ENCODE results near the gene LIME1. TPM values are rescaled to one million over a fixed set of nuclear protein-coding genes. Genes with fewer than 3 reads are reported as not detected.

LIME1 gene
- total RNA-seq, 2 experiments from 2014 or later, result 149 to 165 TPM

- Histone ChIP-seq H3K9me3 (ENCODE audit: control insufficient read depth in 1 of 2, insufficient read depth in 1 of 2, low read length in 2 of 2) (no peaks in the 10 kb centered on the region), H3K4me3 (ENCODE audit: low read length) (no peak overlapping the region), H3K36me3 (ENCODE audit: insufficient read depth, low read length) (peaks cover 34% of the 10 kb centered on the region), H3K4me1 (ENCODE audit: insufficient read depth, low read length) (peaks cover 60% of the 10 kb centered on the region), H3K27ac (ENCODE audit: low read depth in 1 of 2, low read length in 2 of 2) (no peak overlapping the region), H3K27me3 (ENCODE audit: control insufficient read depth in 1 of 2, insufficient read depth in 2 of 2, low read length in 2 of 2) (no peaks in the 10 kb centered on the region)
- Mint-ChIP-seq H3K36me3 (ENCODE audit: low read depth) (peaks cover 18% of the 10 kb centered on the region), H3K4me3 (no peak overlapping the region), H3K27ac (peak overlapping the region; percentile 24), H3K27me3 (no peaks in the 10 kb centered on the region), H3K4me1 (ENCODE audit: low read depth) (peaks cover 9% of the 10 kb centered on the region), H3K9me3 (no peaks in the 10 kb centered on the region)
- no peak for TF ChIP-seq CTCF (IDR thresholded peaks at IDR 0.05)
- intact Hi-C loops (cut with DNase I, micrococcal nuclease), result loop anchor here in 1 of 2 experiments (10.0 kb wide), 1 partner anchor 274 kb away; the partner anchor contains the start of gene SAMD10
- no peak for ATAC-seq (ENCODE audit: poor library complexity)
- ChIA-PET CTCF (no interaction called here), POLR2A (no interaction called here)
- DNase-seq, result peak in 1 of 14 experiments; percentile 1
These were observed 35.5 kb upstream of the LIME1 start for GRCh38 chr20:63701051-63701328.

GRCh38 chr20:63701329-63702035 lies 35.0 kb upstream of the LIME1 start:
- intact Hi-C loops (cut with DNase I, micrococcal nuclease), result loop anchor here in 1 of 2 experiments (10.0 kb wide), 1 partner anchor 273 kb away; the partner anchor contains the start of gene SAMD10
- peak in 2 of 14 experiments; percentile 3 to 27 for DNase-seq
- H3K36me3 ChIP-seq (ENCODE audit: insufficient read depth, low read length), result peaks cover 39% of the 10 kb centered on the region
- ChIA-PET POLR2A (no interaction called here), CTCF (no interaction called here)
- no peaks in the 10 kb centered on the region for H3K27me3 ChIP-seq (ENCODE audit: control insufficient read depth in 1 of 2, insufficient read depth in 2 of 2, low read length in 2 of 2)
- H3K4me1 Mint-ChIP-seq (ENCODE audit: low read depth), result peaks cover 6% of the 10 kb centered on the region
- no peak overlapping the region for H3K4me3 ChIP-seq (ENCODE audit: low read length)
- H3K4me3 Mint-ChIP-seq, result no peak overlapping the region
- H3K36me3 Mint-ChIP-seq (ENCODE audit: low read depth), result peaks cover 18% of the 10 kb centered on the region
- H3K4me1 ChIP-seq (ENCODE audit: insufficient read depth, low read length), result peaks cover 60% of the 10 kb centered on the region
- no peak for TF ChIP-seq CTCF (IDR thresholded peaks at IDR 0.05)
- no peak for ATAC-seq (ENCODE audit: poor library complexity)
- no peaks in the 10 kb centered on the region for H3K9me3 Mint-ChIP-seq
- no peaks in the 10 kb centered on the region for H3K27me3 Mint-ChIP-seq
- H3K27ac Mint-ChIP-seq, result peak overlapping the region; percentile 24
- H3K9me3 ChIP-seq (ENCODE audit: control insufficient read depth in 1 of 2, insufficient read depth in 1 of 2, low read length in 2 of 2), result no peaks in the 10 kb centered on the region
- H3K27ac ChIP-seq (ENCODE audit: low read depth in 1 of 2, low read length in 2 of 2), result peak overlapping the region in 1 of 2 donors; percentile 21

GRCh38 chr20:63702036-63702665 lies 34.3 kb upstream of the LIME1 start:
- Histone ChIP-seq H3K36me3 (ENCODE audit: insufficient read depth, low read length) (peaks cover 41% of the 10 kb centered on the region), H3K27ac (ENCODE audit: low read depth in 1 of 2, low read length in 2 of 2) (peak overlapping the region in 1 of 2 donors; percentile 21), H3K4me3 (ENCODE audit: low read length) (no peak overlapping the region), H3K27me3 (ENCODE audit: control insufficient read depth in 1 of 2, insufficient read depth in 2 of 2, low read length in 2 of 2) (no peaks in the 10 kb centered on the region), H3K4me1 (ENCODE audit: insufficient read depth, low read length) (peaks cover 60% of the 10 kb centered on the region), H3K9me3 (ENCODE audit: control insufficient read depth in 1 of 2, insufficient read depth in 1 of 2, low read length in 2 of 2) (no peaks in the 10 kb centered on the region)
- CTCF ChIA-PET, result no interaction called here
- Mint-ChIP-seq H3K27ac (peak overlapping the region; percentile 14), H3K36me3 (ENCODE audit: low read depth) (peaks cover 25% of the 10 kb centered on the region), H3K4me3 (no peak overlapping the region), H3K9me3 (no peaks in the 10 kb centered on the region), H3K27me3 (no peaks in the 10 kb centered on the region), H3K4me1 (ENCODE audit: low read depth) (peaks cover 13% of the 10 kb centered on the region)
- no peak for TF ChIP-seq CTCF (IDR thresholded peaks at IDR 0.05)
- DNase-seq (peak in 2 of 14 experiments; percentile 1 to 24), ATAC-seq (ENCODE audit: poor library complexity) (no peak)
- intact Hi-C loops (cut with DNase I, micrococcal nuclease), result loop anchor here in 1 of 2 experiments (10.0 kb wide), 1 partner anchor 273 kb away; the partner anchor contains the start of gene SAMD10
- POLR2A ChIA-PET, result no interaction called here
